HEK293T (cell line): ENCODE data around the gene ALG12.

ENCODE experiments used
- ARNT ChIP-seq: fragments of 450-650 bp; IDR thresholded peaks from 2 replicates; pipeline ENCODE4 v1.6.1; 2017; ENCODE audit warnings: mild to moderate bottlenecking
- BHLHE40 ChIP-seq: fragments of 450-650 bp; IDR thresholded peaks from 2 replicates; pipeline ENCODE4 v1.6.1; 2016; ENCODE audit warnings: mild to moderate bottlenecking, moderate library complexity, borderline replicate concordance
- CTBP1 ChIP-seq: fragments of 450-650 bp; IDR thresholded peaks from 2 replicates; pipeline ENCODE4 v1.6.1; 2016; ENCODE audit warnings: borderline replicate concordance
- ELF4 ChIP-seq: fragments of 450-650 bp; IDR thresholded peaks from 2 replicates; pipeline ENCODE4 v1.6.1; 2017; ENCODE audit warnings: antibody characterized with exemption
- FOXK2 ChIP-seq: fragments of 450-650 bp; IDR thresholded peaks from 2 replicates; pipeline ENCODE4 v1.6.1; 2016; ENCODE audit warnings: mild to moderate bottlenecking
- FOXM1 ChIP-seq: fragments of 450-650 bp; IDR thresholded peaks from 2 replicates; pipeline ENCODE4 v1.6.1; 2017; ENCODE audit warnings: mild to moderate bottlenecking, borderline replicate concordance
- HDGF ChIP-seq: fragments of 450-650 bp; IDR thresholded peaks from 2 replicates; pipeline ENCODE4 v1.6.1; 2017; ENCODE audit warnings: antibody characterized with exemption, borderline replicate concordance
- L3MBTL2 ChIP-seq: fragments of 450-650 bp; conservative IDR thresholded peaks from 2 replicates; pipeline ENCODE4 v1.6.1; 2016; ENCODE audit warnings: mild to moderate bottlenecking
- LEF1 ChIP-seq: fragments of 450-650 bp; IDR thresholded peaks from 2 replicates; pipeline ENCODE4 v1.6.1; 2017; ENCODE audit warnings: mild to moderate bottlenecking, borderline replicate concordance
- NFRKB ChIP-seq: fragments of 450-650 bp; IDR thresholded peaks from 2 replicates; pipeline ENCODE4 v1.6.1; 2016; ENCODE audit warnings: mild to moderate bottlenecking, moderate library complexity
- SP1 ChIP-seq: fragments of 450-650 bp; IDR thresholded peaks from 2 replicates; pipeline ENCODE4 v1.6.1; 2017
- SUZ12 ChIP-seq: fragments of 450-650 bp; IDR thresholded peaks from 2 replicates; pipeline ENCODE4 v1.6.1; 2016; ENCODE audit warnings: mild to moderate bottlenecking
- TARDBP ChIP-seq: fragments of 450-650 bp; IDR thresholded peaks from 2 replicates; pipeline ENCODE4 v1.6.1; 2016
- ZNF384 ChIP-seq: fragments of 450-650 bp; IDR thresholded peaks from 2 replicates; pipeline ENCODE4 v1.6.1; 2016

DNA sequence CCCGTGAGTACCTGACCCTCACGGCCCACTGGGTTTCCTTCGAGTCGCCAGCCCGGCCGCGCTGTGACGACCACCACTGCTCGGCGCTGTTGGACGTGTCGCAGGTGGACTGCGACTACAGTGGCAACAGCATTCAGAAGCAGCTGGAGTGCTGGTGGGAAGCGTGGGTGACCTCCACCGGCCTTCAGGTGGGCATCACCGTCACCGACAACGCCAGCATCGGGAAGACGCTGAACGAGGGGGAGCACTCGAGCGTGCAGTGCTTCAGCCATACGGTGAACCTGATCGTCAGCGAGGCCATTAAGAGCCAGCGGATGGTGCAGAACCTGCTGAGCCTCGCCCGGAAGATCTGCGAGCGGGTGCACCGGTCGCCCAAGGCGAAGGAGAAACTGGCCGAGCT, 32.4 kb downstream of the ALG12 start:
- TF ChIP-seq LEF1 = no peak
- TF ChIP-seq SUZ12 = no peak
- TF ChIP-seq NFRKB = no peak
- TF ChIP-seq FOXM1 = no peak
- TF ChIP-seq L3MBTL2 = no peak
- TF ChIP-seq TARDBP = no peak
- TF ChIP-seq ARNT = no peak
- no peak for TF ChIP-seq BHLHE40
- no peak for TF ChIP-seq ZNF384
- TF ChIP-seq ELF4 = no peak
- TF ChIP-seq CTBP1 = no peak
- no peak for TF ChIP-seq FOXK2
- TF ChIP-seq SP1 = no peak
- TF ChIP-seq HDGF = no peak
